HG02763 (cell line): ENCODE results near the gene PTPRD.
"Not testable (repeated sequence)": the region's sequence is repeated elsewhere in the genome, so short reads cannot be mapped to it uniquely, and the experiment has no call there.

Source experiments
- ATAC-seq: cut with Tn5 transposase; IDR thresholded peaks from one replicate; pipeline ENCODE4 v1.9.1; 2021; ENCODE audit warnings: mild to moderate bottlenecking, moderate library complexity; ENCODE audit not compliant: unreplicated experiment

Gene PTPRD

DNA sequence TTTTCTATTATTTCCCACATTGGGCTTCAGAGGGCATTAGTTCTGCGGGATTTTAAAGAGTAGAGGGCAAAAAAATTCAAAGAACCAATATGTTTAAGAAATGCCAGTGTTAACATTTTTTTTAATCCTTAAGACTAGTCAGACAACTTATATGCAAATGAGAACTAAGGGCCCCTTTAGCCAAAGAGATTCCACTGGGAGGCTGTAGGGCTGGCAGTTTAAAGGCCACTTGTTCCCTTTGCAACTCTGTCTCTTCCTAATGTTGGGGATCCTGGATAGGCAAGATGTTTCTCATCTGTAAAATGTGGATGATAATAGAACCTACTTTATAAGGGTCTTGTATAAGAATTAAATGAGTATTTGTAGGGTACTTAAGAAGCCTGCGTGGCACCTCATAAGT, 1395.9 kb downstream of the PTPRD start:
- ATAC-seq, result no peak

DNA sequence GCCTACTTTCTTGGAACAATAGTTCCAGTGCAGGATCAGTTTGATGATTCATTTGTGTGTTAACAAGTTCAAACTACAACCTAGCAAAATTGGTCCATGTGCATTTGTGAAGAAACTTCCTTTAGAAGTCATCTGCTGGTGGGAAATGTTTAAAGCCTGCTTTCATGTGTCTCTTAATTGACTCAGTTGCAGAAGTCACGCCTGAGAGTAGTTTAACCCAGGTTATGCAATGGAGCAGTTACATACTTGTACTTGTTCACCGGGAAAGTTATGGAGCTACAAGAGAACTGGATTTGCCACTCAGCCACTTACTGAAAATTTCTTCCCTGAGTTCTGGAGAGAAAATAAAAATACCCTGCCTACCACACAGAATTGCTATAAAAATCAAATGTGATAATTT, 1397.8 kb downstream of the PTPRD start:
- ATAC-seq, result no peak

DNA sequence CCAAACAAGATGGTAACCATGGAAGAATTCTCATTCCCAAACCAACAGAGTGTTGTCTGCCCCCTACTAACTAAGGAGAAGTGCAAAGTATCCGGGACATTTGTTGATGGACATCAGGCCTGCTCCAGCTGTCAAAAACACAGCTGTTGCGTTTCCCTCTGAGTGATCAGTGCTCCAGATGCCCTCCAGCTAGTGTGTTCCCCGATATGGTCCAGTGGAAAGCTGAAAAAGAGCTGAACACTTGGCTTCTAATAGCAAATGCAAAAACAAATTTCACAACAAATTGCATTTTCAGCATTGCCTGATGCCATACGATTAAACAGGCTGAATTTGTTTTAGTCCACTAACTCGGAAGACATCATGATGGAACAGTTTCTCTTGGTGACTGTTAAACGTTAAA, 1398.7 kb downstream of the PTPRD start:
- ATAC-seq, result no peak

DNA sequence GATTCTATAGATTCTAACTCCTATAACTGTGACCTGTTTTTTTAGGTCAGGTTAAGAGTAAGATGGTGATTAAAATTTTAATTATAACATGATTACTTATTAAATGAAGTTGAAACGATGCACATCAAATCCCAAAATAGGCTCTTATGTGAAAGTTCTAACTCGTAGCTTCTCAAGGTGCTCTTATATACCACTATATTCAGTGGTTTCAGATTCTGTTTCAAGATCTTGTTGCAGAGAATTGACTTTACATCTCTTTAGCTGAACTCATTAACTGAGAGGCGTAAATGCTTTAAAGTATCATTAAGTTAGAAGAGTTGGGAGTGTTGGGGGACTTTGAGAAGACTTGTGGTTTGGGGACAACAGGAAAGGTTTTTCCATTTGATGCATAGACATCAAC, 1399.8 kb downstream of the PTPRD start:
- no peak for ATAC-seq

DNA sequence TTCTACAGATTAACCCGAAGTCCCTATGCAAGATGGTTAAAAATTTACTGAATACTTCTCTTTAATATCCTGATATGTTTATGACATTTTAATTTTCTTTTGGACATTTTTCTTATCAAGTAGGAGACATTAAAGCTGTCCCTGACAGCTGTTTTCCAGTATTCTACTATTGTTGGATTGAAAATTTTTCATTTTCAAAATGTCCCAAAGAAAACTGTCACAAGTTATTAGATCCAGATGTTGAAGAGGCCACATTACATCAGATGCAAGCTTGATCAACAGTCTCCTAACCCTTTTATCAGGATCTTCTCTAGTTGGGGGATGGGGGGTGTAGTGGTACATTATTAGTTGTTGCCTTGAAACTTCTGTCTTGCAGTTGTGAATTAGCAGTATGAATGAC, 1410.5 kb downstream of the PTPRD start:
- no peak for ATAC-seq

DNA sequence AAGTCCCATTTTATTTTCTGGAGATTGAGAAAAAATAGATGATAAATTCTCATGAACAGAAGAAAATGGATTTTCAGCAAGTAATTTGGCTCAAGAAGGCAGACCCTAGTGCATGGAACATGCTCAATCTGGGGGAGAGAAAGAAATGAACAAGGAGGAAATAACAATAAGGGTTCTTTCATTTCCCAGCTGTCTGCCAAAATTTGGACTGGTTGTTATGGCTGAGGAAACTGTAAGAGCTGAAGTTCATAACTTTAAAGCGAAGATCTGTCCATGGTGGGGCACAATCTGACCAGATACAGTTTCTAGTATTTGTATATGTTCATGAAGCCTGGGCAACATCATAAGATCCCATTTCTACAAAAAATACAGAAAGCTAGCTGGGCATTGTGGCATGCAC, 1426.7 kb downstream of the PTPRD start:
- ATAC-seq, result no peak

DNA sequence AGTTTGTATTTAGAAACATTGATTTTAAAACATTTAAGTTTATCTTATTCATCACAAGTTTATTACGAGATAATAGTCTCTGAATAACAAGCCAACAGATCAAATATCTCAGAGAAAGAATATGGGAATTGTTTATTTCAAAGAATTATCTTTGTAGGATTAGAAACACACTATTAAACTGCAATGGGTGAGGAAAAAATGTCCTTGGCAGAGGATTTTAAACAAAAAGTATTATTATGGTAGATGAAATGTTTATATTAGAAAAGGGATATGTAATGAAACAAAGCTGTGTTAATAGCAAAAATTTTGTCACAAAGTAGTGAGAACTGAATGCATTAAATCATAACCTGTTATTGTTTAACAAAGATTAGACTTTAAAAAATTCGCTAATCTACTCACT, 1430.4 kb downstream of the PTPRD start:
- ATAC-seq, result no peak

DNA sequence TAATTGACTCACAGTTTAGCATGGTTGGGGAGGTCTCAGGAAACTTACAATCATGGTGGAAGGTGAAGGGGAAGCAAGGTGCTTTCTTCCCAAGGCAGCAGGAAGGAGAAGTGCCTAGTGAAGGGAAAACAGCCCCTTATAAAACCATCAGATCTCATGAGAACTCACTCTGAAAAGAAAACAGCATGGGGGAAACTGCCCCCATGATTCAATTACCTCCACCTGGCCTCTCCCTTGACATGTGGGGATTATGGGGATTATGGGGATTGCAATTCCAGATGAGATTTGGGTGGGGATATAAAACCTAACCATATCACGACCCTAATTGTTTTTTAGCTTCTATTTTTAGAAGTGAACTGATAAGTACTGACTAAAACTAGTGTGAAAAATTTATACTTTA, 1435.7 kb downstream of the PTPRD start:
- no peak for ATAC-seq

DNA sequence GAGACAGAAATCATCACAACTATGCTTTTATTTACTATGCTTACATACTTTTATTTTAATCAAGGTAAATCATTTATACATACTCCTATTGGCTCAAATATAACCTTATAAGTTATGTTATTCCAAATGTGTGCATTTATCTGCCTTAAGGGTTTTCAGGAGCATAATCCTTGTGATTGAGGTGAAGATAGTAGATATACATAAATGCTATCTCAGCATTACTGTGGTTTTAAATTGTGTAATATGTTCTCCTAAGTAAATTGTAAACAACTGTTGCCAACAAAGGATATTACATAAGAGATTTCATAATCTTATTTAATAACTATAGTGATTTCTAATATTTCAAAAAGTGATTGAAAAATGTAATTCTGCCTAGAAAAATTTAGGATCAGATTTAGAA, 1438.4 kb downstream of the PTPRD start:
- no peak for ATAC-seq

DNA sequence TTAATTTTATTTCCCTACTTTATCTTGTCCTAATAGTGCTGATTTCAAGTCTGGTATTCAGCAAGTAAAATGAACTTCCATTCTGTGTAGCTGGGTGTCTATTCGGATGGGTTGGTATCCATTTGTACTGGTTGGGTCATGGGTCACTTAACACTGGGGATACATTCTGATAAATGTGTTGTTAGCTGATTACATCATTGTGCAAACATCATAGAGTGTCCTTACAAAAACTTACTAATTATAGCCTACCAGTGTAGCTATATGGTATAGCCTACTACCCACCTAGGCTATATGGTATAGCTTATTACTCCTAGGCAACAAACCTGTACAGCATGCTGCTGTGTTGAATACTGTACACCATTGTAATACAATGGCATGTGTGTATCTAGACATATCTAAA, 1439.5 kb downstream of the PTPRD start:
- no peak for ATAC-seq

DNA sequence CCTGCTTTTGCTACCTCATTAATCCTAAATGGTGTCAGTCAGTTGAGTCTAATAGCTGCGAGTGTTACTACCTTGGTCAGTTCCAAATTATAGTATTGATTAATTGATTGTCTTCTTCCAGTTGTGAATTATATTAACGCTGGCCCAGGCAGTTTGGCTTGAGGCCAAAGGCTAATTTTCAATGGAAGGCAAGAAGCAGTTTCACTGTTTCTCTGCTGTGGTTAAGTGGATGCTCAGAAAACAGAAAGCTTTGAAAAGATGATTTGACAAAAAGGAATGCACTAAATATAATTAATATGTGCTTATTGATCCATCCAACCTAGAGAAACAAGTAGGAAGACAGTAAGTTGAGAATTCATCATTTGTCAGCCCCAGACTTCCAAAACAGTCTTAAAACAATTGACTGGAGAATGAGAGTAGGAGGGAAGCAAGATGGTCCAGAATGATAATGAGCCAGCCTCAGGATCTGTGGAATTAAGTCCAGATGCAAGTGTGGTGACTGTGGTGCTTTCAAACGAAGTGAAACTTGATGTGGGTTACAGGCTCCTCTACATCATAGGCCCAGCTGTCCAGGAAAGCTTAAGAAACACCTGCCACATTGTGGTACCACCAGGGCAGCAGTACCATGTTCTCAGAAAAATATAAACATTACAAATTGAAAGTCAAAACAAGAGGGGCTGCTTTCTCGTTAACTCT, 1442.2 kb downstream of the PTPRD start:
- no peak for ATAC-seq

DNA sequence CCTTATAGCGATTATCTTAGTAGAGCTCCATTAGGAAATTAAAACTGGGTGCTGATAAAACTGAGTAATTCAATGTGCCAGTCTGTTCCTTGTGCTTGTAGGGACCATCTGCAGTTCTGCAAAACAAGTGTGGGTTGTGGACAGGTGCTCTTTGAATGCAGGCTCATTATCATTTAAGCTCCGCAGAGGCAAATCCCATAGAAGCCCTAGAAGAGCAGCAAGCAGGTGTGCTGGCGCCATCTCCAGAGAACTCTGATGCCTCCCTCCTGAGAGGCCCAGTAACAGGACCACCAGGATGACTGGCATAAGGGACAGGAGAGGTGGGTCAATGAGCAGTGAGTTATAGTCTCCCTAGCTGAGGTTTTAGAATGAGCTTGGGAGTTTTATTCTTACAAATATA, 1470.8 kb downstream of the PTPRD start:
- no peak for ATAC-seq

DNA sequence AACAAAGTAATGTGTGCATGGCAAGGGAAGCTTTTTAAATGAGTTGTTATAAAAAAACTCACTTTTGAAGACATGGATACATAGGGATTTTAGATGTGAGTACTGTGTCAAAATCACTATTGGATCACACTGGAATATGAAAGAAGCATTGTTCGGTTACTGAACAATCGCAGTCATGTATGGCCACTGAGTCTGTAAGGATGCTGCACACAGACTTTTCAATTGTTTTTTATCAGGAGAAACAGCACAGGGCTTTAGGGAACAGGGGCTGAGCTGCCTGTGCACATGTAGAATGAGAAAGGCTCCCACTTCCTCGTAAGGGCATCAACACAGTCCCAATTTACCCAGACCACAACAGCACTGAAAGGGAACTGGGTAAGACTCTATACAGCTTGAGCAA, 1479.3 kb downstream of the PTPRD start:
- no peak for ATAC-seq

DNA sequence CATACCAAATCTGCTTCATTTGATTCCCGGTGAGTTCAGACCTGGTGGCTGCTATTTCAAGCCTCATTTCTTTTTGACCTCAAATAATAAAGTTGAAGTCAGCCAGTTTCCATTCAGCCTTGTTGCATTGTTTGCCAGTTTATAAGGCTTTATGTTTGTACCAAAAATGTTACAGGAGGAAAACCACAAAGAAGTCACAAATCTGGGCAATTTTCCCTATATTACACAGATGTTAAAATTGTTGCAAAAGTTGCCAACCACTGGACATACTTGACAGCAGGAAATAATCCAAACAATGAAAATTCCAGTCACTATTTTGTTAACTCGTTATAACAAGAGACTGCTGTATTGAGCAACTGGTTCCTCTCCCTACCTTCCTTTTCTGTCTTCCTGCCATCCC, 1488.2 kb downstream of the PTPRD start:
- ATAC-seq, result no peak

DNA sequence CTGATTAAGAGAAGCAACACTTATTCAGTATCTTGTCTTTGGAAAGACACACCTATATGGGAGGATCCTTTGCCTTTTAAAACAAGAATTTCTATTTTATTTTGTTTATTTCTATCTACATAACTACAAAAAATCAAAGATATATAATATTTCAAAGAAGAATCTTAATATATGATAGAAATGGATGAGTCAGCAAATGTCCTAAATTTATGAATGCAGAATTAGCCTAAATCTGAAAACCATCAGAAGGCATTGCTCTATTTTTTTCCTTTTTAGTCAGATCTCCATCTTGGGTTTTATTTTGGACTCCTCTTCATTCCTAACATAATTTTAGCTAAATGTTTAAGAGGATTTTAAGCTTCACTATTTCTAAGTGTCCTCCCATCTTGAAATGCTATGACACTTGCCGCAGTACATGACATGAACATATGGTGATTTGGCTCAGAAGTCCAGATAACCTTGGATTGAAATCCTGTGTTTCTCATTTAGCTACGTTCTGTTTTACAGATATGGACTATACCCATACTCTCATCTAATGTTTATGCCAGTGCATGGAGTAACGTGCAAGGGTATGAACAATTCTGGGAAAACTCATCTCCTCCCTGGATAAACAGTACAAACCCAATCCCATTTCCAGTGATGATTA, 1490.4 kb downstream of the PTPRD start:
- ATAC-seq, result no peak

DNA sequence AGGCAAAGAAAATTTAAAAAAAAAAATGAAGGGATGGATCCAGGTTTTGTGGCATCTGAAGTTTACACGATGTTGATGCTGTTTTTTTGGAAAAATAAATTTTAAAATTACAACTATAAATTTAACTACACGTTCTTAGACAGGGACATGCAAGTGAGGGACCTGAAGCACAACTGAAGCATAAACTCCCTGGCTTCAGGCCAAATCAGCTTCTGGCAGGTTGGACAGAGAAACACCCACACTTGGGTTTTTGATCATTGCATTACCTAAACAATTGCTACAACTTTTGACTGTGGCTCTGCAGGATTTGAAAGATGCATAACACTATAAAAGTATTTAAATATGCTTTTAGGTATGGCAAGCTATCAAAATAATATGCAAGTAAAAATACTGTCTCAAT, 1494.9 kb downstream of the PTPRD start:
- ATAC-seq, result no peak

DNA sequence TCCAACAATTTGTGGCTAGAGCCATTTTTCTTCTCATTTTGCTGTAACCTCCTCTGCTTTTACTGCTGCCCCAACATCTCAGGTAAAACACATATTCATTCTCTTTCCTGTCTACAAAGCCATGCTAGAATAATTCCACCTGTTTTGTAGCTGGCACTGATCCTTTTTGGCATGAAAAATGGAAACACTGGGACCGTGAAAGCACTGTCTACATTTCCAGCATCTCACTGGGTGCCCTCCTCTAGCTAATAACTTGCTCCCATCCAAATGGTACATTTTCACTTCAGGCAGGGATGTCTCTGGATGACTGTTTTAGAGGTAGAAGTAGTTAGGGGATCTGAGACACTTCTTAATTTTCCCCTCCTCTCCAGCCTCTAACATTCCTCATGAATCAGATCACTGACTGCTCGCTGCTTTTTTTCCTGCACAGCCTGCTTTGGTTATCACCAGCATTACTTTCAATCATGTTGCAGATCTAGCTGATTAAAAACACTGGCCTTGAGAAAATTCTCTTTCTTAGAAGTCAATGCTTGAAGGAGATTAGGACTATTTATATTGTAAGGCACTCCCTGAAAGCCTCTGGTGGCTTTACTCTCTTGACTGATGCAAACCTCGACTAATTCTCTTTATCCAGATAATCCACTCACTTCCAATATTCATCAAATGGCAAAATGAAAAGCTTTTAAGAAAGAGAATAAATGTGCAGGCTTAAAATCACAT, 1500.6 kb downstream of the PTPRD start:
- ATAC-seq, result no peak

DNA sequence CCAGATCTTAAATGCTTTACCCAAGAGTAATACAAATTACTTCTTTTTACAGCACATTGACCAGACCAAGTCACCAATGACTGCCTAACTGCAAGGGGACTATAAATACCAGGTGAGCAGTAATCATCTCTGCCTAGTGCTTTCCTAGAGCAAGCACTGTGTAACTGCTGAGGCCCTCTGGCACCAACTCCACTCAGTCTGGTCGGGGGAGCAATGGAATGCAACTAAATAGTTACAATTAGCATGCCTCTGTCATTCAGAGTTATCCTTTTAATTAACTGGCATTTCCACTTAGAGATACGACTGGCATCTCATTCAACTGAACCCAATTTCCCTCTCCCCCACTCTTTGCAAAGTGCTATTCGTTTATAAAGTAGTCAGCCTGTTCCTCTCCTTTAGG, 1504.2 kb downstream of the PTPRD start:
- ATAC-seq, result no peak

DNA sequence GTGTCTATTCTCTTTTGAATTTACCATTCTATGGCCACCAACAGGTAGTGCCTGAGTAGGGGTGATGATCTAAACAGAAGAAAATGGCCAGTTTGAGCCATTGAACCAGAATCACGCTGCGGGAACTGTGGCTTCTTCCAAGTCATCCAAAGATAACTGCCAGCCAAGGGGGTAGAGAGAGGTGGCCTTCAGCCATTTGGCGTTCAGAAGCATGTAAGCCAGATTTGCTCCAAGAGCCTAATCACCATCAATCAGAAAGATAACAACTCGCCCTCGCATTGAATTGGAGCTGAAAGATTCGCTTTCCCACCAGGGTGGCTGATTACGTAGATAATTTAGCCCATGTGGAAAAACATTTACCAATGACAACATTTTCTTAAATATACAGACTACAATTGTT, 1510.5 kb downstream of the PTPRD start:
- no peak for ATAC-seq

DNA sequence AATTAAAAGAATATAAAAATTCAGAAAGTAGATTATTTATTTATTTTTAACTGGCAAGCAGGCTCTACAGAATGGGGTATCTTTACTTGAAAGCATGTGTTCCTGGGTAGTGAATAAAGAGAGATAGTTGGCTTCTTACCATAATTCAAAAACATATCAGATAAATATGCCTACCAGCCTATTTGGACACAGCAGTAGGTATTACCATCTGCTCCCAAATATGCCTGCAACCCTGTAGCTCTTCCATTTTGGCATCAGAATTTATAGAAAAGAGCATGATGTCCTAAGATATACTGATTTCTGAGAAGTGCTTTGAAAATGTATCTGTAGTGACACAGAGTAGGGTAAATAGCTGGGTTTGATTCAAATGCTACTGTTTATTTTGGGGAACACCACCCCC, 1512.7 kb downstream of the PTPRD start:
- no peak for ATAC-seq

DNA sequence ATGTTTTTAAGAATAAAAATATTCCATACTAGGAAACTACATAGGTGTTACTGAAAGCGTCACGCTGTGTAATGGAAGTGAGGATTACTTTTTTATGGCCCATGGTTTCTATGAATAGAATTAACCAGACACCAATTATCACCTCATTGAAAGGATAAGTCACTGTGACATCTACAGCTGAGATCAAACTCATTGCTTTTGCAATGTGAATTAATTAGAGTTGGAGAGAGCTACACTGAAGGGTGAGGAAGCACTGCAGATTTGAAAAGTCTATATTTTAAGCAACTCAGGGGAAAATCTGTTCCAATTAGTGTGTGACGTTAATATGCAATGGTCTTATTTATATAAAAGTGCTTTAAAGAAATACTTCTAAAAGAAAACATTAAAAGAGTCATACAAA, 1513.2 kb downstream of the PTPRD start:
- no peak for ATAC-seq

DNA sequence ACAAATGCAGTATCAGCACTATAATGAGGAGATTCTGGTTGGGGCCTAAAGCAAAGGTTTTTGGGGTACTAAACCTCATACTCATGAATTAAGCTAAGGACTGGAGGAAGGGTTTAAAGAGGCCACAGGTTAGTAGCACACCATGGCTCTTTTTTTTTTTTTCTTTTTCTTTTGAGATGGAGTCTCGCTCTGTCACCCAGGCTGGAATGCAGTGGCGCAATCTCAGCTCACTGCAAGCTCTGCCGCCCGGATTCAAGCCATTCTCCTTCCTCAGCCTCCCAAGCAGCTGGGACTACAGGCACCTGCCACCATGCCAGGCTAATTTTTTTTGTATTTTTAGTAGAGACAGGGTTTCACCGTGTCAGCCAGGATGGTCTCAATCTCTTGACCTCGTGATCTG, 1515.5 kb downstream of the PTPRD start:
- ATAC-seq, result not testable (repeated sequence)
